Measurements from ENCODE around the gene CNDP1.
A peak's percentile ranks its signal among the peaks of the same experiment; 100 is the strongest.
"Not testable (repeated sequence)": the region's sequence is repeated elsewhere in the genome, so short reads cannot be mapped to it uniquely, and the experiment has no call there.

Gene CNDP1

DNA sequence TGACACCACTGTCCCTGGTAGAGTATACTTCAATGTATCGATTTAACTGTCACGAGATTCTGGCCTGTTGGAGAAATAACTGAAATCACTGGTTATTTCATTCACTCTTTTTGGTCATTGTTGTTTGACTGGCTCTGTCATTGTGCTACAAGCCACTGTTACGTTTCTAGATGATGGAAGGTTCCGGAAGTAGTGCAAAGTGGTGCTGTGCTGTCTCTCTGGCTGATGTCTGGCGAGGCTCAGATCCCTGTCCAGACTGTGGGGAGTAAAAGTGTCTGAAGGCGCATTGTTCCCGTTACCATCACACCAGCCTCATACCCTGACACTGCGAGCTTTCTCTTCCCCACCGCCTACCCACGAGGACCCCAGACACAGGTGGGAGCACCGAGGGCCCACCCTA, 11.7 kb downstream of the CNDP1 start:
- DNase-seq (ENCODE audit: low read depth): no peak

GRCh38 chr18:74546751-74547530, 12.6 kb downstream of the CNDP1 start:
- no peak for DNase-seq (ENCODE audit: low read depth)

GRCh38 chr18:74547860-74548259, 13.6 kb downstream of the CNDP1 start:
- no peak for DNase-seq (ENCODE audit: low read depth)

GRCh38 chr18:74549591-74550104, 15.3 kb downstream of the CNDP1 start:
- DNase-seq (ENCODE audit: low read depth): no peak

GRCh38 chr18:74550886-74551285, 16.6 kb downstream of the CNDP1 start:
- DNase-seq (ENCODE audit: low read depth): no peak

DNA sequence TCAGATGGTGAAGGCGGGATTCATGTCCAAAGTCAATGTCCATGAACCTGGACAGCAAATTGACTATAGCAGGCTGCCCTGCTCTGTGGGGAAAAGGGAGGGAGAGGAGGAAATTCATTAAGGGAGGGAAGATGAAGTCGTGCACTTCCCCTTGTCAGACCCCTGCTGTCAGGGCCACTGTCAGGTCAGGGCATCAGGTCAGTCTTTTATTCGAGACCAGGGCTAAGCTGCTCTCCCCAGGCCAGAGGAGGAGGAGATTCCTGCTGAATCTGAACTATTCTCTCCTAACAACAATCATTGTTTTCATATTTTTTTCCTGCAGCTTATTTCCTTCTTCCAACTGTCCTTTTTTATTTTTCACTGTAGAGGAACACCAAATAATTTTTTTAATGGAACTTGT, 17.2 kb downstream of the CNDP1 start:
- DNase-seq (ENCODE audit: low read depth): no peak

DNA sequence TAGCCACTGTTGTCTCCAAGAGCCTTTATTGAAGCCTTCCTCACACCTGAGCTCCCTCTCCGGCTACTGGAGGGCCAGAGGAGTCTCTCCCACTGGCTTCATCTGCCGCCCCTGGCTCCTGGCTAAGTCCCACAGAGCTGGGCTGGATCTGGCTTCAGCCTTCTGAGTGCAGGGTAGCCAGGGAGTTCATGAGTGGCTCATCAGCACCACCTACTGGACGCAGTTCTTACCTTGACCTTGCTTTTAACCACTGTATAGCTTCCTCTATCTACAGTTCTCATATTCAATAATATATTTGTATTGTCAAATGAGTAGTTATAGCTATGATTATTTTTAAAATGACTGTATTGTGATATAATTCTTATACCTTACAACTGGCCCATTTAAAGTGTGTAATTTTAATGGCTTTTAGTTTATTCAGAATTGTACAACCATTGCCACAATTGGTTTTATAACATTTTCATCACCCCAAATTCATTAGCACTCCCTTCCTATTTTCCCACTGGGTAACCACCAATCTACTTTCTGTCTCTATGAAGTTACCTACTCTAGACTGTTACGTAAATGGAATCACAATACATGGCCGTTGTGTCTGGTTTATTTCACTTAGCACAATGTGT, 17.7 kb downstream of the CNDP1 start:
- peak; percentile 71 for DNase-seq (ENCODE audit: low read depth)

- no peak for DNase-seq (ENCODE audit: low read depth)
These were observed 21.8 kb downstream of the CNDP1 start for GRCh38 chr18:74556126-74556525.

DNA sequence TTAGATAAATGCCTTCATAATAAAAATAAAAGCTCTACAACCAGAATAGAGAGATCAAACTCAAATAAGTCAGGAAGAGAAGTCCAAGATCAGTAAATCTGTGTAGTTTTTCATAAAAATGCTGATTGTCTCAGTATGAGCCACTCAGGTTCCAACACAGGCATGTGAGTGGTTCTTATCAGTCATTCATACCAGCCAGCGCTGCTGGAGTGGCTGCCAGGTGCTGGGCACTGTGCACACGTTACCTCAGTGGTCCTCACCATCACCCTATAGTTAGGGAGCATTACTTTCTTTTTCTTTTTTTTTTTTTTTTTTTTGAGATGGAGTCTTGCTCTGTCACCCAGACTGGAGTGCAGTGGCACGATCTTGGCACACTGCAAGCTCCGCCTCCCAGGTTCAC, 23.8 kb downstream of the CNDP1 start:
- DNase-seq (ENCODE audit: low read depth): no peak

DNA sequence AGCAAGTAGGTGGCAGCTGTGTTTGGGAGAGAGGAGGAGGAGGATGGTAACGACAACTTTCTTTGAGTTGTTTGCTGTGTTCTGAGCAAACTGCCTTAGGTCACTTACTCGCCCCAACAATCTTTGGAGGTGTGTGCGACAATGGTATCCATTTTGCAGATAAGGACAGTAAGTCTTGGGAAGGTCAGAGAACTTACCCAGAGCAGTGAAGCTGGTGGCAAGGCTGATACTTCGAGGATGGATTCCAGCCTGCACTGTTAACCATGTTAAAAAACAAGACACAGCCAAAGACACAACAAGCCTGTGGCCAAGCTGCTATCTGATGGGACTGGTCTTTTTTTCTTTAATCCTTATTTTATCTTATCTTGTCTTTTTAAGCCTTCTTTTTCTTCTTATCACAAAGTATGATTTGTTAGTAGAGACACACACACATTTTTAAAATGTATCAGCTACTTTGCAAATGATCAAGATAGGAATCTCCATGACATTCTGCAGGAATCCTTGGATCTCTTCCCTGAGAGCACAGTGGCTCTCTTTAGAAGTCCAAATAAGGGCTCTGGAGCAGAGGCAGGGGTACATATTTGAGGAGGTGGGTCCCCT, 27.9 kb downstream of the CNDP1 start:
- DNase-seq (ENCODE audit: low read depth): no peak

- no peak for DNase-seq (ENCODE audit: low read depth)
These were observed 28.5 kb downstream of the CNDP1 start for GRCh38 chr18:74562775-74563174.

GRCh38 chr18:74563999-74564398, 29.7 kb downstream of the CNDP1 start:
- no peak for DNase-seq (ENCODE audit: low read depth)

GRCh38 chr18:74565164-74565563, 30.9 kb downstream of the CNDP1 start:
- not testable (repeated sequence) for DNase-seq (ENCODE audit: low read depth)

DNA sequence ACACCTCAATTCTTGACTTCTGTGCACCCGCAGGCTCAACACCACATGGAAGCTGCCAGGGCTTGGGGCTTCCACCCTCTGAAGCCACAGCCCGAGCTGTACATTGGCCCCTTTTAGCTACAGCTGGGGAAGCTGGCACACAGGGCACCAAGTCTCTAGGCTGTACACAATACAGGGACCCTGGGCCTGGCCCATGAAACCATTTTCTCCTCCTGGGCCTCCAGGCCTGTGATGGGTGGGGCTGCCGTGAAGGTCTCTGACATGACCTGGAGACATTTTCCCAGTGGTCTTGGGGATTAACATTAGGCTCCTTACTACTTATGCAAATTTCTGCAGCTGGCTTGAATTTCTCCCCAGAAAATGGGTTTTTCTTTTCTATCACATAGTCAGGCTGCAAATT, 31.7 kb downstream of the CNDP1 start:
- DNase-seq (ENCODE audit: low read depth): not testable (repeated sequence)

GRCh38 chr18:74567822-74568221, 33.5 kb downstream of the CNDP1 start:
- no peak for DNase-seq (ENCODE audit: low read depth)

DNA sequence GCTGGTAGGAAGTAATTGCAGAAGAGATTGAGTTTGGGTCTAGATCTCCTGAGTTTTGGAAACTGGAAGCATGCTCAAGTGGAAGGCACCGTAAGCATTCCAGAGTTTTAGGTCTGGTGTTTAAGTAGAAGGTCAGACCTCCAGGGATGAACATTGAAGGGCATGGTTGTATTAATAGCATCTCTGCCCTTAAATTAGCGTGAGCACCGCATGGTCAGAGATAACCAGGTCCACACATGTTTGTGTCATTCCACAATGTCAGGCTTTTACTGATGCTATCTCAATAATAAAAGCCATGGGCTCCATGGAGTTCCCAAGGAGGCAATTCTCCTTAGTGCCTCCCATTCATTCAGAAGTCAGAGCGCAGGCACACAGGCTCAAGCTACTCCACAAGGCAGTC, 35.1 kb downstream of the CNDP1 start:
- no peak for DNase-seq (ENCODE audit: low read depth)

GRCh38 chr18:74570266-74570665, 36.0 kb downstream of the CNDP1 start:
- DNase-seq (ENCODE audit: low read depth): no peak

- DNase-seq (ENCODE audit: low read depth): no peak
These were observed 37.8 kb downstream of the CNDP1 start for GRCh38 chr18:74571895-74572680.

- no peak for DNase-seq (ENCODE audit: low read depth)
These were observed 38.8 kb downstream of the CNDP1 start for GRCh38 chr18:74573053-74573452.

DNA sequence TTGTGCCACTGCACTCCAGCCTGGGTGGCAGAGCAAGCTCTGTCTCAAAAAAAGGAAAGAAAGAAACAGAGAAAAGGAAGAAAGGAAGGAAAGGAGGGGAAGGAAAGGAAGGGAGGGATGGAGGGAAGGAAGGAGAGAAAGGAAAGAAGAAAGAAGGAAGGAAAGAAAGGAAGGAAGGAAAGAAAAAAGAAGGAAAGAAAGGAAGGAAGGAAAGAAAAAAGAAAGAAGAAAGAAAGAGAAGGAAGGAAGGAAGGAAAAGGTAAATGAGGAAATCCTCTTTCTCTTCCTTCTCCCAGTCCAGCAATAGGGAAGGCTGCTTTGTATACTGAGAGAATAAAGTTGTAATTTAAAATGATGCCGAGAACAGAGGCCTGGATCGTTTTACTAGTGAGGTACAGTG, 40.6 kb downstream of the CNDP1 start:
- DNase-seq (ENCODE audit: low read depth): no peak

GRCh38 chr18:74577019-74577418, 42.7 kb downstream of the CNDP1 start:
- DNase-seq (ENCODE audit: low read depth): no peak

- DNase-seq (ENCODE audit: low read depth): no peak
These were observed 45.3 kb downstream of the CNDP1 start for GRCh38 chr18:74579496-74580065.

Data from activated T-cell treated with anti-CD3 and anti-CD28 coated beads for 24 hours (primary cell).